K562 (cell line): ENCODE data around the gene MXI1. TPM values are rescaled to one million over a fixed set of nuclear protein-coding genes. Genes with fewer than 3 reads are reported as not detected.

Experiments
- BDP1 ChIP-seq: IDR thresholded peaks from 3 replicates; pipeline ENCODE4 v1.6.1; 2011; ENCODE audit not compliant: insufficient read length, insufficient read depth
- CHD4 ChIP-seq: fragments of 200-600 bp; sonication (generic); IDR thresholded peaks from 3 replicates; pipeline ENCODE4 v1.6.1; 2012; ENCODE audit warnings: low read depth, mild to moderate bottlenecking, mixed read lengths, low read length, inconsistent platforms; ENCODE audit not compliant: insufficient read depth, insufficient replicate concordance, poor library complexity, severe bottlenecking
- CREB1 ChIP-seq, 2 experiments: sonication (generic) in 1 of 2; formaldehyde crosslinking in 1 of 2; IDR thresholded peaks; 2 replicates each; pipeline versions ENCODE4 v1.6.1 to v1.8.0; 2012 to 2022; ENCODE audit warnings: inconsistent platforms in 1 of 2, mild to moderate bottlenecking in 1 of 2, missing genetic modification reagents in 1 of 2, moderate library complexity in 1 of 2
- EGR1 ChIP-seq: fragments of 450-650 bp; conservative IDR thresholded peaks from 2 replicates; pipeline ENCODE4 v1.6.1; 2017; ENCODE audit warnings: mild to moderate bottlenecking
- HDAC1 ChIP-seq, 2 experiments: fragments of 450-650 bp; IDR thresholded peaks; 2 replicates each; pipeline ENCODE4 v1.6.1; 2016 to 2017; ENCODE audit warnings: inconsistent platforms in 1 of 2, mild to moderate bottlenecking in 1 of 2, moderate library complexity in 1 of 2
- HDAC2 ChIP-seq: fragments of 450-650 bp; IDR thresholded peaks from 2 replicates; pipeline ENCODE4 v1.6.1; 2016; ENCODE audit warnings: mild to moderate bottlenecking
- HNRNPL ChIP-seq: fragments of 200-400 bp; formaldehyde crosslinking; IDR thresholded peaks from 2 replicates; pipeline ENCODE4 v1.6.1; 2017; ENCODE audit warnings: low read depth, mild to moderate bottlenecking, low read length
- NFIX ChIP-seq: fragments of 250-450 bp; sonication (Bioruptor Pico); IDR thresholded peaks from 2 replicates; pipeline ENCODE4 v1.4.0; 2020; ENCODE audit warnings: low read depth, mild to moderate bottlenecking, moderate library complexity
- POU5F1 ChIP-seq: fragments of 150-350 bp; IDR thresholded peaks from 2 replicates; pipeline ENCODE4 v1.6.1; 2014; ENCODE audit warnings: borderline replicate concordance, low read length, low read depth, mild to moderate bottlenecking; ENCODE audit not compliant: partially characterized antibody
- SIRT6 ChIP-seq: IDR thresholded peaks from one replicate; pipeline ENCODE4 v1.6.1; 2012; ENCODE audit warnings: low read depth, mild to moderate bottlenecking, control low read depth, inconsistent platforms, low read length, moderate library complexity
- SOX6 ChIP-seq: fragments of 450-650 bp; IDR thresholded peaks from 2 replicates; pipeline ENCODE4 v1.6.1; 2014; ENCODE audit warnings: mild to moderate bottlenecking
- SP2 ChIP-seq: IDR thresholded peaks from 2 replicates; pipeline ENCODE4 v1.6.1; 2011; ENCODE audit warnings: mild to moderate bottlenecking, low read depth, low read length, moderate library complexity; ENCODE audit not compliant: poor library complexity, severe bottlenecking; ENCODE audit errors: extremely low read depth
- STAG1 ChIP-seq: sonication (generic); formaldehyde crosslinking; IDR thresholded peaks from 2 replicates; pipeline ENCODE4 v1.5.0; 2020; ENCODE audit warnings: missing genetic modification reagents, borderline replicate concordance
- STAT5B ChIP-seq: fragments of 250-450 bp; sonication (Bioruptor Pico); IDR thresholded peaks from 2 replicates; pipeline ENCODE4 v1.8.0; 2021; ENCODE audit warnings: mild to moderate bottlenecking, inconsistent platforms
- TEAD1 ChIP-seq, 2 experiments: fragments of 450-650 bp in 1 of 2; sonication (generic) in 1 of 2; formaldehyde crosslinking; IDR thresholded peaks; 2 replicates each; pipeline versions ENCODE4 v1.4.0 to v1.8.0; 2020 to 2022; ENCODE audit warnings: mild to moderate bottlenecking in 2 of 2, missing genetic modification reagents in 1 of 2
- TEAD4 ChIP-seq, 2 experiments: sonication (generic) in 1 of 2; formaldehyde crosslinking in 1 of 2; IDR thresholded peaks; 2 replicates each; pipeline versions ENCODE4 v1.6.1 to v1.8.0; 2012 to 2022; ENCODE audit warnings: borderline replicate concordance in 1 of 2, inconsistent platforms in 1 of 2, low read length in 1 of 2, mild to moderate bottlenecking in 1 of 2, missing genetic modification reagents in 1 of 2
- UBTF ChIP-seq, 2 experiments: IDR thresholded peaks; 2 replicates each; pipeline ENCODE4 v1.6.1; 2012; ENCODE audit warnings: improper control_type of control experiment in 2 of 2, low read depth in 2 of 2, low read length in 2 of 2, borderline replicate concordance in 1 of 2
- ZNF165 ChIP-seq: fragments of 250-450 bp; sonication (Bioruptor Pico); IDR thresholded peaks from 2 replicates; pipeline ENCODE4 v1.4.0; 2020; ENCODE audit warnings: borderline replicate concordance
- ZNF175 ChIP-seq: fragments of 200-800 bp; sonication (Bioruptor generic); IDR thresholded peaks from 2 replicates; pipeline ENCODE4 v1.6.1; 2016; ENCODE audit warnings: low read depth, mild to moderate bottlenecking, missing genetic modification characterization, missing compliant biosample characterization
- ZNF224 ChIP-seq: sonication (generic); formaldehyde crosslinking; IDR thresholded peaks from 2 replicates; pipeline ENCODE4 v1.8.0; 2022; ENCODE audit warnings: mild to moderate bottlenecking, missing genetic modification reagents
- ZNF239 ChIP-seq: fragments of 250-450 bp; sonication (Bioruptor Pico); IDR thresholded peaks from 2 replicates; pipeline ENCODE4 v1.4.0; 2020; ENCODE audit warnings: mild to moderate bottlenecking
- ZNF436 ChIP-seq: fragments of 250-450, 450-650 bp; sonication (Bioruptor Pico); formaldehyde crosslinking; IDR thresholded peaks from 2 replicates; pipeline ENCODE4 v1.7.0; 2020; ENCODE audit warnings: mild to moderate bottlenecking
- ZNF75A ChIP-seq: fragments of 450-650 bp; formaldehyde crosslinking; IDR thresholded peaks from 2 replicates; pipeline ENCODE4 v1.4.0; 2020; ENCODE audit warnings: mild to moderate bottlenecking
- ZNF77 ChIP-seq: fragments of 250-450 bp; sonication (Bioruptor Pico); IDR thresholded peaks from 2 replicates; pipeline ENCODE4 v1.5.0; 2020
- polyA plus RNA-seq, 8 experiments: library from polyadenylated mRNA; depleted of rRNA in 4 of 8; stranded (reverse) in 5 of 8; unstranded in 3 of 8; fragments of >200 nt; fragmentation: Nextera tagmentation in 2 of 8; fragmentation: Illumina TruSeq in 1 of 8; extraction: Ambion mirVana in 2 of 8; extraction: Trizol in 1 of 8; gene quantifications; 2 replicates each; pipeline versions ENCODE4 v1.2.1 to v1.2.3, GENCODE V29; 2011 to 2014; ENCODE audit warnings: inconsistent platforms in 1 of 8, missing spikeins in 1 of 8
- total RNA-seq, 7 experiments: library from RNA; depleted of rRNA in 6 of 7; stranded (reverse); fragments of >200 nt in 6 of 7; fragmentation: Illumina TruSeq in 2 of 7; extraction: Trizol in 2 of 7; gene quantifications; 2 replicates each; pipeline versions ENCODE4 v1.2.1 to v1.2.3, GENCODE V29; 2011 to 2021; ENCODE audit warnings: low replicate concordance in 1 of 7
- TF ChIP-seq, protein P1 (sequence below): fragments of 250-450 bp; sonication (Bioruptor Pico); IDR thresholded peaks from 2 replicates; pipeline ENCODE4 v1.4.0; 2020; ENCODE audit warnings: borderline replicate concordance

The MXI1 gene
- total and polyA plus RNA-seq, 9 of the 15 experiments (the other 6 are each of a cell fraction or from before 2014, with no cell fraction given), result 9.1 to 23.7 (median 14.8) TPM

- TF ChIP-seq, protein P1, sequence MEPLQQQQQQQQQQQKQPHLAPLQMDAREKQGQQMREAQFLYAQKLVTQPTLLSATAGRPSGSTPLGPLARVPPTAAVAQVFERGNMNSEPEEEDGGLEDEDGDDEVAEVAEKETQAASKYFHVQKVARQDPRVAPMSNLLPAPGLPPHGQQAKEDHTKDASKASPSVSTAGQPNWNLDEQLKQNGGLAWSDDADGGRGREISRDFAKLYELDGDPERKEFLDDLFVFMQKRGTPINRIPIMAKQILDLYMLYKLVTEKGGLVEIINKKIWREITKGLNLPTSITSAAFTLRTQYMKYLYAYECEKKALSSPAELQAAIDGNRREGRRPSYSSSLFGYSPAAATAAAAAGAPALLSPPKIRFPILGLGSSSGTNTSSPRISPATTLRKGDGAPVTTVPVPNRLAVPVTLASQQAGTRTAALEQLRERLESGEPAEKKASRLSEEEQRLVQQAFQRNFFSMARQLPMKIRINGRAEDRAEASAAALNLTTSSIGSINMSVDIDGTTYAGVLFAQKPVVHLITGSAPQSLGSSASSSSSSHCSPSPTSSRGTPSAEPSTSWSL (CRISPR knock-in tag), result no peak
- no peak for TF ChIP-seq BDP1
- TF ChIP-seq HDAC2, result 0 out of 2 replicates have a peak, but pooled peaks have one; percentile 35
- no peak for TF ChIP-seq CREB1 (IDR thresholded peaks at IDR 0.05)
- no peak for TF ChIP-seq CREB1 (CRISPR knock-in tag; IDR thresholded peaks at IDR 0.05)
- TF ChIP-seq TEAD1 (CRISPR knock-in tag; IDR thresholded peaks at IDR 0.05), result no peak
- peak; percentile 42; the same call in 1 of the 2 replicates for TF ChIP-seq EGR1
- TF ChIP-seq ZNF175 (CRISPR knock-in tag), result no peak
- no peak for TF ChIP-seq SOX6
- 0 out of 4 replicates have a peak, but pooled peaks of 1 of the 2 experiments have one; percentile 1 for TF ChIP-seq UBTF (IDR thresholded peaks at IDR 0.05; ENCODE audit: borderline replicate concordance in 1 of 2, low read depth in 2 of 2, low read length in 2 of 2)
- no peak for TF ChIP-seq CHD4
- no peak for TF ChIP-seq STAG1 (CRISPR knock-in tag)
- TF ChIP-seq ZNF75A (CRISPR knock-in tag), result no peak
- no peak for TF ChIP-seq ZNF165 (CRISPR knock-in tag)
- TF ChIP-seq TEAD4 (IDR thresholded peaks at IDR 0.05; ENCODE audit: low read length), result no peak
- no peak for TF ChIP-seq TEAD4 (CRISPR knock-in tag; IDR thresholded peaks at IDR 0.05; ENCODE audit: borderline replicate concordance)
- no peak for TF ChIP-seq SP2
- TF ChIP-seq ZNF77, result no peak
- no peak for TF ChIP-seq ZNF239 (CRISPR knock-in tag)
- TF ChIP-seq ZNF224 (CRISPR knock-in tag), result no peak
- TF ChIP-seq POU5F1, result no peak
- TF ChIP-seq ZNF436 (CRISPR knock-in tag), result no peak
- TF ChIP-seq STAT5B, result no peak
- TF ChIP-seq SIRT6, result no peak
- TF ChIP-seq HNRNPL, result no peak
- TF ChIP-seq HDAC1 (IDR thresholded peaks at IDR 0.05), result peak in 1 of 2 experiments; percentile 63; a peak in 2 of 4 replicates
- TF ChIP-seq NFIX (CRISPR knock-in tag), result no peak
Observed at GRCh38 chr10:110208614-110209453, 1.4 kb downstream of the MXI1 start (continued).
